GM23338 (cell line): Measurements from ENCODE around the gene FGFR2. TPM values are rescaled to one million over a fixed set of nuclear protein-coding genes. Genes with fewer than 3 reads are reported as not detected.

Source experiments
- ATAC-seq: fragments of 200-7000 bp; cut with Tn5 transposase; 3 replicates; pipeline ENCODE4 v1.9.1; 2020
- DNase-seq: peaks from one replicate; pipeline ENCODE4 v3.0.0-alpha.2; 2015; ENCODE audit warnings: low spot score
- H2AFZ ChIP-seq: fragments of 200-600 bp; sonication (generic); 2 replicates; pipeline ENCODE4 v1.8.0; 2016; ENCODE audit warnings: antibody characterized with exemption, mild to moderate bottlenecking, moderate library complexity
- H3F3A ChIP-seq: fragments of 200-600 bp; sonication (generic); replicated peaks from 2 replicates; pipeline ENCODE4 v1.8.0; 2017; ENCODE audit warnings: antibody characterized with exemption, mixed run types, low read depth
- H3K27ac ChIP-seq: fragments of 200-600 bp; sonication (generic); 2 replicates; pipeline ENCODE4 v1.6.1; 2016; ENCODE audit warnings: low read depth
- H3K27me3 ChIP-seq: fragments of 200-600 bp; sonication (generic); 2 replicates; pipeline ENCODE4 v1.8.0; 2016; ENCODE audit warnings: mild to moderate bottlenecking, mixed run types, moderate library complexity; ENCODE audit not compliant: insufficient read depth
- H3K36me3 ChIP-seq: fragments of 200-600 bp; sonication (generic); 2 replicates; pipeline ENCODE4 v1.8.0; 2016; ENCODE audit warnings: mild to moderate bottlenecking; ENCODE audit not compliant: insufficient read depth
- H3K4me1 ChIP-seq: fragments of 200-600 bp; sonication (generic); 2 replicates; pipeline ENCODE4 v1.8.0; 2016; ENCODE audit warnings: mild to moderate bottlenecking, moderate library complexity; ENCODE audit not compliant: insufficient read depth
- H3K4me2 ChIP-seq: fragments of 200-600 bp; sonication (generic); 2 replicates; pipeline ENCODE4 v1.7.1; 2017; ENCODE audit warnings: mixed run types
- H3K4me3 ChIP-seq: fragments of 200-600 bp; sonication (generic); 2 replicates; pipeline ENCODE4 v1.6.1; 2016; ENCODE audit warnings: mixed run types
- H3K79me2 ChIP-seq: fragments of 200-600 bp; sonication (generic); replicated peaks from 2 replicates; pipeline ENCODE4 v1.8.0; 2017; ENCODE audit warnings: mild to moderate bottlenecking; ENCODE audit not compliant: insufficient read depth
- H3K9me2 ChIP-seq: fragments of 200-600 bp; sonication (generic); 2 replicates; pipeline ENCODE4 v1.8.0; 2017; ENCODE audit not compliant: insufficient read depth
- H4K20me1 ChIP-seq: fragments of 200-600 bp; sonication (generic); replicated peaks from 2 replicates; pipeline ENCODE4 v1.8.0; 2017; ENCODE audit warnings: mild to moderate bottlenecking; ENCODE audit not compliant: insufficient read depth
- H3K27ac Mint-ChIP-seq: 2 replicates; pipeline ENCODE4 v1.8.0; 2020; ENCODE audit warnings: inconsistent platforms, mild to moderate bottlenecking, moderate library complexity, mixed read lengths
- H3K27me3 Mint-ChIP-seq: 3 replicates; pipeline ENCODE4 v1.8.0; 2022; ENCODE audit warnings: low read depth, mild to moderate bottlenecking, moderate library complexity, mixed read lengths, inconsistent platforms; ENCODE audit not compliant: insufficient read depth, poor library complexity
- H3K36me3 Mint-ChIP-seq: 3 replicates; pipeline ENCODE4 v1.8.0; 2021; ENCODE audit warnings: low read depth, mild to moderate bottlenecking, inconsistent platforms, moderate library complexity, mixed read lengths
- H3K4me1 Mint-ChIP-seq: 3 replicates; pipeline ENCODE4 v1.8.0; 2020; ENCODE audit warnings: mild to moderate bottlenecking, inconsistent platforms, mixed read lengths
- H3K4me3 Mint-ChIP-seq: 3 replicates; pipeline ENCODE4 v1.8.0; 2021; ENCODE audit warnings: moderate library complexity, mild to moderate bottlenecking, inconsistent platforms, mixed read lengths
- H3K9me3 Mint-ChIP-seq: 3 replicates; pipeline ENCODE4 v1.8.0; 2020; ENCODE audit warnings: moderate library complexity, mild to moderate bottlenecking, inconsistent platforms, mixed read lengths
- CREB1 ChIP-seq: fragments of 250-450 bp; sonication (Bioruptor Pico); IDR thresholded peaks from 2 replicates; pipeline ENCODE4 v1.5.0; 2020; ENCODE audit warnings: low read depth, mild to moderate bottlenecking, moderate library complexity
- CTCF ChIP-seq, 2 experiments: fragments of 200-600 bp in 1 of 2; sonication (generic) in 1 of 2; conservative IDR thresholded peaks; 2 replicates each; pipeline versions ENCODE4 v1.5.1 to v1.6.1; 2016 to 2017; ENCODE audit warnings: antibody characterized with exemption in 2 of 2, low read depth in 2 of 2, mild to moderate bottlenecking in 2 of 2, moderate library complexity in 1 of 2
- EZH2 ChIP-seq: fragments of 200-600 bp; sonication (generic); IDR thresholded peaks from one replicate; pipeline ENCODE4 v1.8.0; 2017; ENCODE audit warnings: antibody characterized with exemption, mild to moderate bottlenecking, low read depth; ENCODE audit not compliant: unreplicated experiment
- NANOG ChIP-seq: IDR thresholded peaks from 2 replicates; pipeline ENCODE4 v1.6.1; 2016; ENCODE audit warnings: antibody characterized with exemption, borderline replicate concordance
- REST ChIP-seq: IDR thresholded peaks from one replicate; pipeline ENCODE4 v1.6.1; 2018; ENCODE audit warnings: antibody characterized with exemption; ENCODE audit not compliant: unreplicated experiment
- STAT1 ChIP-seq: IDR thresholded peaks from one replicate; pipeline ENCODE4 v1.6.1; 2016; ENCODE audit warnings: antibody characterized with exemption; ENCODE audit not compliant: unreplicated experiment
- ZNF114 ChIP-seq: fragments of 250-450 bp; sonication (Bioruptor Pico); IDR thresholded peaks from 2 replicates; pipeline ENCODE4 v1.5.0; 2020; ENCODE audit warnings: mild to moderate bottlenecking, moderate library complexity
- ZNF331 ChIP-seq: fragments of 250-450 bp; sonication (Bioruptor Pico); IDR thresholded peaks from 2 replicates; pipeline ENCODE4 v1.5.0; 2020; ENCODE audit warnings: low read depth, mild to moderate bottlenecking, moderate library complexity
- polyA plus RNA-seq: library from polyadenylated mRNA; unstranded; fragments of >200 nt; fragmentation: Nextera tagmentation; extraction: Ambion mirVana; gene quantifications from 2 replicates; pipeline ENCODE4 v1.2.1, GENCODE V29; 2016
- total RNA-seq: library from RNA; depleted of rRNA; stranded (reverse); fragments of >200 nt; shearing (Covaris generic); gene quantifications from 2 replicates; pipeline ENCODE4 v1.2.3, GENCODE V29; 2014
- TF ChIP-seq, protein P1 (sequence below): IDR thresholded peaks from 2 replicates; pipeline ENCODE4 v1.6.1; 2016; ENCODE audit warnings: antibody characterized with exemption

The FGFR2 gene
- total and polyA plus RNA-seq, 2 experiments from 2014 or later: 31.1 to 106 TPM

- no peak for TF ChIP-seq CREB1
- TF ChIP-seq, protein P1, sequence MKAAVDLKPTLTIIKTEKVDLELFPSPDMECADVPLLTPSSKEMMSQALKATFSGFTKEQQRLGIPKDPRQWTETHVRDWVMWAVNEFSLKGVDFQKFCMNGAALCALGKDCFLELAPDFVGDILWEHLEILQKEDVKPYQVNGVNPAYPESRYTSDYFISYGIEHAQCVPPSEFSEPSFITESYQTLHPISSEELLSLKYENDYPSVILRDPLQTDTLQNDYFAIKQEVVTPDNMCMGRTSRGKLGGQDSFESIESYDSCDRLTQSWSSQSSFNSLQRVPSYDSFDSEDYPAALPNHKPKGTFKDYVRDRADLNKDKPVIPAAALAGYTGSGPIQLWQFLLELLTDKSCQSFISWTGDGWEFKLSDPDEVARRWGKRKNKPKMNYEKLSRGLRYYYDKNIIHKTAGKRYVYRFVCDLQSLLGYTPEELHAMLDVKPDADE: no peak
These were observed 4.2 kb downstream of the FGFR2 start (continued) for GRCh38 chr10:121594076-121594475.

GRCh38 chr10:121593281-121594075 is 4.8 kb downstream of the FGFR2 start:
- Histone ChIP-seq H3K27ac (no peak overlapping the region), H3K36me3 (peaks cover 30% of the 10 kb centered on the region), H3K79me2 (peaks cover 87% of the 10 kb centered on the region), H3K4me3 (peak overlapping the region; percentile 82), H3K4me2 (peak overlapping the region; percentile 70), H4K20me1 (peaks cover 64% of the 10 kb centered on the region), H2AFZ (no peak overlapping the region), H3K27me3 (no peaks in the 10 kb centered on the region), H3K4me1 (peaks cover 62% of the 10 kb centered on the region), H3F3A (peaks cover 10% of the 10 kb centered on the region; the same call in 1 of the 2 replicates), H3K9me2 (peaks cover 4% of the 10 kb centered on the region)
- peaks cover 61% of the 10 kb centered on the region for H3K4me1 Mint-ChIP-seq
- H3K36me3 Mint-ChIP-seq: peaks cover 56% of the 10 kb centered on the region
- peak overlapping the region; percentile 94 for H3K4me3 Mint-ChIP-seq
- TF ChIP-seq, protein P1: no peak
- TF ChIP-seq CREB1 (no peak), STAT1 (no peak), CTCF (conservative IDR thresholded peaks at IDR 0.05; ENCODE audit: low read depth in 2 of 2) (no peak)
- DNase-seq (no peak), ATAC-seq (no peak)
- peaks cover 18% of the 10 kb centered on the region for H3K27me3 Mint-ChIP-seq
- no peak overlapping the region for H3K27ac Mint-ChIP-seq
- no peaks in the 10 kb centered on the region; the same call in 2 of the 3 replicates for H3K9me3 Mint-ChIP-seq

- Histone ChIP-seq H4K20me1 (peaks cover 75% of the 10 kb centered on the region), H3K27me3 (no peaks in the 10 kb centered on the region), H3K36me3 (peaks cover 34% of the 10 kb centered on the region), H3K4me1 (peaks cover 62% of the 10 kb centered on the region), H3F3A (peaks cover 10% of the 10 kb centered on the region; the same call in 1 of the 2 replicates), H3K4me3 (peak overlapping the region; percentile 32; the same call in 1 of the 2 replicates), H2AFZ (no peak overlapping the region), H3K79me2 (peaks cover 91% of the 10 kb centered on the region), H3K9me2 (peaks cover 8% of the 10 kb centered on the region), H3K4me2 (peak overlapping the region; percentile 70), H3K27ac (no peak overlapping the region)
- Mint-ChIP-seq H3K27me3 (peaks cover 16% of the 10 kb centered on the region), H3K4me1 (peaks cover 61% of the 10 kb centered on the region), H3K36me3 (peaks cover 68% of the 10 kb centered on the region), H3K9me3 (no peaks in the 10 kb centered on the region; the same call in 2 of the 3 replicates), H3K27ac (peak overlapping the region; percentile 67; the same call in 1 of the 2 replicates), H3K4me3 (peak overlapping the region; percentile 17; the same call in 1 of the 3 replicates)
- DNase-seq: no peak
- ATAC-seq: no peak
- TF ChIP-seq CREB1 (no peak), CTCF (conservative IDR thresholded peaks at IDR 0.05; ENCODE audit: low read depth in 2 of 2) (no peak), ZNF331 (CRISPR knock-in tag) (no peak), NANOG (no peak), REST (no peak), EZH2 (no peak), ZNF114 (CRISPR knock-in tag) (no peak)
These were observed 5.9 kb downstream of the FGFR2 start for GRCh38 chr10:121592155-121592890.
